ENCODE results near the gene P2RX6.

DNA sequence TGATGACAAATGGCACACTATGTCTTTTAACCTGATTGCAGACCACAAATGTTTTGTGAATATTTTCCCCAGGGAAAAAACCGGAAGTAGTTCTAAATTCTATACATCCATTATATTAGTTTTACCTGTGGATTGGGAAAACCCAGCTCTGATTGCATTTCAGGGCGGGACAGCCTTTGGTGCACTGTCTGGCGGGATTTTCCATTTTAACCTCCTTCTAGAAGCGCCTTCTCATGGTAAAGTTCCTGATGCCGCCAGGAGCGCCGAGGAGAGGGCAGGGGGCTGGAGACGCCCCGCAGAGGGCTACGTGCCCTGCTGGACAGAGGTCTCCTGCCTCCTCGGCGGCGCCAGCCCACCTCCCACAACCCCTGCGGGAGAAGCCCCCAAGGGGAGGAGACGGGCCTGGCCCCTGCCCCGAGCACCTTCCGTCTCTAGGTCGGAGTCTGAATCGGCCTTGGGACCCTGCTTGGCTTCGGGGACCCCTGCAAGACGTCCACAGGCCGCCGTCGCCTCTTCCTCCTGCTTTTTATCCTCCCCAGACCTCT, 1.2 kb upstream of the P2RX6 start:
- no peak for TF ChIP-seq TAF1 (IDR thresholded peaks at IDR 0.05; ENCODE audit: borderline replicate concordance, insufficient read depth, low read length)
- peak; percentile 49; the same call in 1 of the 2 replicates for TF ChIP-seq POLR2AphosphoS5 (IDR thresholded peaks at IDR 0.05; ENCODE audit: low read depth, low read length)
